ENCODE measurements around the gene CUTA. TPM values are rescaled to one million over a fixed set of nuclear protein-coding genes. Genes with fewer than 3 reads are reported as not detected.

Gene CUTA
- total and polyA plus RNA-seq, 2 of the 13 experiments (the other 11 are each of a cell fraction or from before 2014, with no cell fraction given) = 170 to 180 TPM

DNA sequence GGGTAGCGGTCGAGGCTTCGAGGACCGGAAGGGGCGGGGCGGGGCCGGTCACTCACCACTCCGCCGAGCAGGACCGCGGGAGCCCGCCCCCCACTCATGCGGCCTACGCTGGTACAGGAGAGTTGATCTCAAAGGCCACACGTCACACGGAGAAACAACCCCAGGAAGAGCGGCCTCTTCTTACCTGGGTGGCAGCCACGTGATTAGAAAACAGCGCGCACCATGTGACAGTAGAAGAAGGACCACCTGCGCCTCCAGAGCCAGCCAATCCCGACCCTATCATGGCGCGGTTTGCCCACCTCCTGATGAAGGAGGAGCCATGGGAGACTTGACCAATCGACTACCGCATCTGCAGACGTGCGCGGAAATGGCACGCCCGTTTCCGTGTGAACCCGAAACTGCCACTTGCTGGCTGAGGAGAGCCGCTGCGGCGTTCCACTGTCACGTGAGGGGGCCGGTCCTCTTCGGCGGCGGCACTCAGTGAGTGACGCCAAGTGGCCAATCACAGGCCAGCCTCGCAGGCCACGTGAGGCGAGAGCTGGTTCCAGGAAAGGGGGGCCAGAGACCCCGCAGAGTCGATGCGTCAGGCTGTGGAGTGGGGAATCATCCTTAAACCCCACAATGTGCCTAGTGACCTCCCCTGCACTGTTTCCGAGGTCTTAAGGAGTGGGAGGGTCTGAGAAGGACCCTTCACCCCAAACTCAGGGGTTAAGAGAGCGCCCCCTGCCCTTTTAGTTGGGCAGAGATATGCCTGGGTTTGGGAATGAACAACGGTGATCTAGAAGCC lies at the start of gene CUTA (continued):
- peak; percentile 71 for TF ChIP-seq KDM2A (CRISPR knock-in tag; IDR thresholded peaks at IDR 0.05; ENCODE audit: borderline replicate concordance, low read depth)
- TF ChIP-seq ZNF772 (CRISPR knock-in tag; IDR thresholded peaks at IDR 0.05) = peak; percentile 63
- TF ChIP-seq, protein P1, sequence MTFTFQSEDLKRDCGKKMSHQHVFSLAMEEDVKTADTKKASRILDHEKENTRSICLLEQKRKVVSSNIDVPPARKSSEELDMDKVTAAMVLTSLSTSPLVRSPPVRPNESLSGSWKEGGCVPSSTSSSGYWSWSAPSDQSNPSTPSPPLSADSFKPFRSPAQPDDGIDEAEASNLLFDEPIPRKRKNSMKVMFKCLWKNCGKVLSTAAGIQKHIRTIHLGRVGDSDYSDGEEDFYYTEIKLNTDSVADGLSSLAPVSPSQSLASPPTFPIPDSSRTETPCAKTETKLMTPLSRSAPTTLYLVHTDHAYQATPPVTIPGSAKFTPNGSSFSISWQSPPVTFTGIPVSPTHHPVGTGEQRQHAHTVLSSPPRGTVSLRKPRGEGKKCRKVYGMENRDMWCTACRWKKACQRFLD (CRISPR knock-in tag; IDR thresholded peaks at IDR 0.05; ENCODE audit: borderline replicate concordance) = peak; percentile 89
- TF ChIP-seq STAG1 (CRISPR knock-in tag; IDR thresholded peaks at IDR 0.05) = 0 out of 2 replicates have a peak, but pooled peaks have one; percentile 10
- TF ChIP-seq, protein P2, sequence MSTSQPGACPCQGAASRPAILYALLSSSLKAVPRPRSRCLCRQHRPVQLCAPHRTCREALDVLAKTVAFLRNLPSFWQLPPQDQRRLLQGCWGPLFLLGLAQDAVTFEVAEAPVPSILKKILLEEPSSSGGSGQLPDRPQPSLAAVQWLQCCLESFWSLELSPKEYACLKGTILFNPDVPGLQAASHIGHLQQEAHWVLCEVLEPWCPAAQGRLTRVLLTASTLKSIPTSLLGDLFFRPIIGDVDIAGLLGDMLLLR (CRISPR knock-in tag; IDR thresholded peaks at IDR 0.05) = peak; percentile 87
- TF ChIP-seq ZNF460 (CRISPR knock-in tag; IDR thresholded peaks at IDR 0.05; ENCODE audit: borderline replicate concordance) = no peak
- TF ChIP-seq HMGA1 (CRISPR knock-in tag; conservative IDR thresholded peaks at IDR 0.05) = no peak
- TF ChIP-seq TBX3 (IDR thresholded peaks at IDR 0.05; ENCODE audit: borderline replicate concordance) = peak; percentile 91
- TF ChIP-seq, protein P3, sequence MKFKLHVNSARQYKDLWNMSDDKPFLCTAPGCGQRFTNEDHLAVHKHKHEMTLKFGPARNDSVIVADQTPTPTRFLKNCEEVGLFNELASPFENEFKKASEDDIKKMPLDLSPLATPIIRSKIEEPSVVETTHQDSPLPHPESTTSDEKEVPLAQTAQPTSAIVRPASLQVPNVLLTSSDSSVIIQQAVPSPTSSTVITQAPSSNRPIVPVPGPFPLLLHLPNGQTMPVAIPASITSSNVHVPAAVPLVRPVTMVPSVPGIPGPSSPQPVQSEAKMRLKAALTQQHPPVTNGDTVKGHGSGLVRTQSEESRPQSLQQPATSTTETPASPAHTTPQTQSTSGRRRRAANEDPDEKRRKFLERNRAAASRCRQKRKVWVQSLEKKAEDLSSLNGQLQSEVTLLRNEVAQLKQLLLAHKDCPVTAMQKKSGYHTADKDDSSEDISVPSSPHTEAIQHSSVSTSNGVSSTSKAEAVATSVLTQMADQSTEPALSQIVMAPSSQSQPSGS (CRISPR knock-in tag; IDR thresholded peaks at IDR 0.05) = peak; percentile 90
- TF ChIP-seq, protein P4, sequence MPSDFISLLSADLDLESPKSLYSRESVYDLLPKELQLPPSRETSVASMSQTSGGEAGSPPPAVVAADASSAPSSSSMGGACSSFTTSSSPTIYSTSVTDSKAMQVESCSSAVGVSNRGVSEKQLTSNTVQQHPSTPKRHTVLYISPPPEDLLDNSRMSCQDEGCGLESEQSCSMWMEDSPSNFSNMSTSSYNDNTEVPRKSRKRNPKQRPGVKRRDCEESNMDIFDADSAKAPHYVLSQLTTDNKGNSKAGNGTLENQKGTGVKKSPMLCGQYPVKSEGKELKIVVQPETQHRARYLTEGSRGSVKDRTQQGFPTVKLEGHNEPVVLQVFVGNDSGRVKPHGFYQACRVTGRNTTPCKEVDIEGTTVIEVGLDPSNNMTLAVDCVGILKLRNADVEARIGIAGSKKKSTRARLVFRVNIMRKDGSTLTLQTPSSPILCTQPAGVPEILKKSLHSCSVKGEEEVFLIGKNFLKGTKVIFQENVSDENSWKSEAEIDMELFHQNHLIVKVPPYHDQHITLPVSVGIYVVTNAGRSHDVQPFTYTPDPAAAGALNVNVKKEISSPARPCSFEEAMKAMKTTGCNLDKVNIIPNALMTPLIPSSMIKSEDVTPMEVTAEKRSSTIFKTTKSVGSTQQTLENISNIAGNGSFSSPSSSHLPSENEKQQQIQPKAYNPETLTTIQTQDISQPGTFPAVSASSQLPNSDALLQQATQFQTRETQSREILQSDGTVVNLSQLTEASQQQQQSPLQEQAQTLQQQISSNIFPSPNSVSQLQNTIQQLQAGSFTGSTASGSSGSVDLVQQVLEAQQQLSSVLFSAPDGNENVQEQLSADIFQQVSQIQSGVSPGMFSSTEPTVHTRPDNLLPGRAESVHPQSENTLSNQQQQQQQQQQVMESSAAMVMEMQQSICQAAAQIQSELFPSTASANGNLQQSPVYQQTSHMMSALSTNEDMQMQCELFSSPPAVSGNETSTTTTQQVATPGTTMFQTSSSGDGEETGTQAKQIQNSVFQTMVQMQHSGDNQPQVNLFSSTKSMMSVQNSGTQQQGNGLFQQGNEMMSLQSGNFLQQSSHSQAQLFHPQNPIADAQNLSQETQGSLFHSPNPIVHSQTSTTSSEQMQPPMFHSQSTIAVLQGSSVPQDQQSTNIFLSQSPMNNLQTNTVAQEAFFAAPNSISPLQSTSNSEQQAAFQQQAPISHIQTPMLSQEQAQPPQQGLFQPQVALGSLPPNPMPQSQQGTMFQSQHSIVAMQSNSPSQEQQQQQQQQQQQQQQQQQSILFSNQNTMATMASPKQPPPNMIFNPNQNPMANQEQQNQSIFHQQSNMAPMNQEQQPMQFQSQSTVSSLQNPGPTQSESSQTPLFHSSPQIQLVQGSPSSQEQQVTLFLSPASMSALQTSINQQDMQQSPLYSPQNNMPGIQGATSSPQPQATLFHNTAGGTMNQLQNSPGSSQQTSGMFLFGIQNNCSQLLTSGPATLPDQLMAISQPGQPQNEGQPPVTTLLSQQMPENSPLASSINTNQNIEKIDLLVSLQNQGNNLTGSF (CRISPR knock-in tag; IDR thresholded peaks at IDR 0.05) = peak; percentile 92
- TF ChIP-seq ZNF644 (CRISPR knock-in tag; IDR thresholded peaks at IDR 0.05; ENCODE audit: low read depth) = peak; percentile 6; the same call in 1 of the 2 replicates
- TF ChIP-seq CBFB (CRISPR knock-in tag; IDR thresholded peaks at IDR 0.05) = peak; percentile 60
- TF ChIP-seq, protein P5, sequence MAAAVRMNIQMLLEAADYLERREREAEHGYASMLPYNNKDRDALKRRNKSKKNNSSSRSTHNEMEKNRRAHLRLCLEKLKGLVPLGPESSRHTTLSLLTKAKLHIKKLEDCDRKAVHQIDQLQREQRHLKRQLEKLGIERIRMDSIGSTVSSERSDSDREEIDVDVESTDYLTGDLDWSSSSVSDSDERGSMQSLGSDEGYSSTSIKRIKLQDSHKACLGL (CRISPR knock-in tag; IDR thresholded peaks at IDR 0.05) = peak; percentile 93; the same call in 1 of the 2 replicates
- peak; percentile 59 for TF ChIP-seq ZNF335 (CRISPR knock-in tag; IDR thresholded peaks at IDR 0.05)
- TF ChIP-seq ZNF678 (CRISPR knock-in tag; IDR thresholded peaks at IDR 0.05) = peak; percentile 95
- TF ChIP-seq, protein P6, sequence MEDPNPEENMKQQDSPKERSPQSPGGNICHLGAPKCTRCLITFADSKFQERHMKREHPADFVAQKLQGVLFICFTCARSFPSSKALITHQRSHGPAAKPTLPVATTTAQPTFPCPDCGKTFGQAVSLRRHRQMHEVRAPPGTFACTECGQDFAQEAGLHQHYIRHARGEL (CRISPR knock-in tag; IDR thresholded peaks at IDR 0.05) = no peak
- TF ChIP-seq ZSCAN12 (CRISPR knock-in tag; IDR thresholded peaks at IDR 0.05) = peak; percentile 95
- TF ChIP-seq, protein P7, sequence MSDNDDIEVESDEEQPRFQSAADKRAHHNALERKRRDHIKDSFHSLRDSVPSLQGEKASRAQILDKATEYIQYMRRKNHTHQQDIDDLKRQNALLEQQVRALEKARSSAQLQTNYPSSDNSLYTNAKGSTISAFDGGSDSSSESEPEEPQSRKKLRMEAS (IDR thresholded peaks at IDR 0.05) = peak; percentile 99
- TF ChIP-seq NFE2L1 (CRISPR knock-in tag; IDR thresholded peaks at IDR 0.05; ENCODE audit: borderline replicate concordance) = no peak

All from HepG2 (cell line).